Testis (tissue), 3 donors: ENCODE measurements around the gene ITGAD. TPM values are rescaled to one million over a fixed set of nuclear protein-coding genes. Genes with fewer than 3 reads are reported as not detected.
A peak's percentile ranks its signal among the peaks of the same experiment; 100 is the strongest.

Experiments
- DNase-seq: peaks from one replicate; pipeline ENCODE4 v3.0.0-alpha.2; 2019
- H3K27ac ChIP-seq, 2 donors: fragments of 200-600 bp; sonication (generic); one replicate each; pipeline ENCODE4 v1.5.1; 2019
- H3K27me3 ChIP-seq: fragments of 200-600 bp; sonication (generic); one replicate; pipeline ENCODE4 v1.5.1; 2019
- H3K36me3 ChIP-seq: fragments of 200-600 bp; sonication (generic); one replicate; pipeline ENCODE4 v1.5.1; 2017; ENCODE audit warnings: low read depth; ENCODE audit errors: missing control alignments
- H3K4me1 ChIP-seq: fragments of 200-600 bp; sonication (generic); one replicate; pipeline ENCODE4 v1.5.1; 2019
- H3K4me3 ChIP-seq, 2 donors: fragments of 200-600 bp; sonication (generic); one replicate each; pipeline ENCODE4 v1.5.1; 2017 to 2019
- H3K9me3 ChIP-seq: fragments of 200-600 bp; sonication (generic); one replicate; pipeline ENCODE4 v1.5.1; 2017
- POLR2A ChIP-seq: fragments of 450-650 bp; IDR thresholded peaks from one replicate; pipeline ENCODE4 v1.6.1; 2017; ENCODE audit warnings: antibody characterized with exemption, mild to moderate bottlenecking, moderate library complexity
- whole genome bisulfite sequencing, 2 donors: methylation state at CpG; one replicate each; pipeline ENCODE4 v1.1.5; 2018; 5-methylcytosine and 5-hydroxymethylcytosine counted together
- intact Hi-C: fragments of 100-400 bp; cut with DNase I; formaldehyde crosslinking; loops from one replicate; pipeline ENCODE4 v1.15.1; 2023; ENCODE audit warnings: low total_unique reads
- polyA plus RNA-seq: library from polyadenylated mRNA; stranded (reverse); fragments of 350-450 nt; fragmentation: Illumina TruSeq; extraction: RNeasy Lipid Tissue Mini Kit (QIAGEN cat#74804); gene quantifications from one replicate; pipeline ENCODE4 v1.2.3, GENCODE V29; 2014; ENCODE audit warnings: low read depth, low replicate concordance; ENCODE audit not compliant: insufficient read depth
- total RNA-seq, 2 donors: library from RNA; depleted of rRNA; stranded (reverse); fragments of >200 nt; gene quantifications; one replicate each; pipeline ENCODE4 v1.2.3, GENCODE V29; 2016
- TF ChIP-seq, protein P1 (sequence below), 3 experiments: fragments of 450-650 bp in 2 of 3; fragments of 200-600 bp in 1 of 3; sonication (generic) in 1 of 3; IDR thresholded peaks; one replicate each; pipeline ENCODE4 v1.5.1; 2016 to 2019; ENCODE audit warnings: antibody characterized with exemption in 3 of 3, mild to moderate bottlenecking in 2 of 3, moderate library complexity in 1 of 3

Gene ITGAD
- total and polyA plus RNA-seq, 3 donors from 2014 or later = 0.19 TPM; not detected in 2

DNA sequence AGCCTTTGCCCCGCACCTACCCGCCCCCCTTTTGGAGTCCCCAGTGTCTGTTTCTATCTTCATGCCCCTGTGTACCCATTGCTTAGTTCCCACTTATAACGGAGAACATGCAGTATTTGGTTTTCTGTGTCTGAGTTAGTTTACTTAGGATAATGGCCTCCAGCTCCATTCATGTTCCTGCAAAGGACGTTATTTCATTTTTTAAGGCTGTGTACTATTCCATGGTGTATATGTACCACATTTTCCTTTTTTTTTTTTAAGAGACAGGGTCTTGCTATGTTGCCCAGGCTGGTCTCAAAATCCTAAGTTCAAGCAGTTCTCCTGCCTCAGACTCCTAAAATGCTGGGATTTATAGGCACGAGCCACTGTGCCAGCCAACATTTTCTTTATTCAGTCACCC is 74.7 kb downstream of the ITGAD start:
- TF ChIP-seq POLR2A = no peak
- TF ChIP-seq, protein P1, sequence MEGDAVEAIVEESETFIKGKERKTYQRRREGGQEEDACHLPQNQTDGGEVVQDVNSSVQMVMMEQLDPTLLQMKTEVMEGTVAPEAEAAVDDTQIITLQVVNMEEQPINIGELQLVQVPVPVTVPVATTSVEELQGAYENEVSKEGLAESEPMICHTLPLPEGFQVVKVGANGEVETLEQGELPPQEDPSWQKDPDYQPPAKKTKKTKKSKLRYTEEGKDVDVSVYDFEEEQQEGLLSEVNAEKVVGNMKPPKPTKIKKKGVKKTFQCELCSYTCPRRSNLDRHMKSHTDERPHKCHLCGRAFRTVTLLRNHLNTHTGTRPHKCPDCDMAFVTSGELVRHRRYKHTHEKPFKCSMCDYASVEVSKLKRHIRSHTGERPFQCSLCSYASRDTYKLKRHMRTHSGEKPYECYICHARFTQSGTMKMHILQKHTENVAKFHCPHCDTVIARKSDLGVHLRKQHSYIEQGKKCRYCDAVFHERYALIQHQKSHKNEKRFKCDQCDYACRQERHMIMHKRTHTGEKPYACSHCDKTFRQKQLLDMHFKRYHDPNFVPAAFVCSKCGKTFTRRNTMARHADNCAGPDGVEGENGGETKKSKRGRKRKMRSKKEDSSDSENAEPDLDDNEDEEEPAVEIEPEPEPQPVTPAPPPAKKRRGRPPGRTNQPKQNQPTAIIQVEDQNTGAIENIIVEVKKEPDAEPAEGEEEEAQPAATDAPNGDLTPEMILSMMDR (IDR thresholded peaks at IDR 0.05) = no peak
- no peak for DNase-seq
- H3K27me3 ChIP-seq = no peaks in the 10 kb centered on the region
- no peaks in the 10 kb centered on the region for H3K36me3 ChIP-seq
- H3K9me3 ChIP-seq = no peaks in the 10 kb centered on the region
- intact Hi-C loops = no loop called here
- H3K4me1 ChIP-seq = peaks cover 10% of the 10 kb centered on the region
- no peak overlapping the region for H3K27ac ChIP-seq
- H3K4me3 ChIP-seq = no peak overlapping the region
- 89 to 97% methylated on average over 5 of the region's 5 CpGs for WGBS, 2 donors

GRCh38 chr16:31470615-31471014 is 77.5 kb downstream of the ITGAD start:
- Histone ChIP-seq H3K27ac (peak overlapping the region in 1 of 2 donors; percentile 95), H3K9me3 (no peaks in the 10 kb centered on the region), H3K36me3 (no peaks in the 10 kb centered on the region), H3K4me3 (no peak overlapping the region), H3K4me1 (peaks cover 21% of the 10 kb centered on the region), H3K27me3 (no peaks in the 10 kb centered on the region)
- no peak for TF ChIP-seq POLR2A
- DNase-seq = no peak
- intact Hi-C loops = no loop called here
- 76 to 81% methylated on average over 3 of the region's 3 CpGs for WGBS, 2 donors

DNA sequence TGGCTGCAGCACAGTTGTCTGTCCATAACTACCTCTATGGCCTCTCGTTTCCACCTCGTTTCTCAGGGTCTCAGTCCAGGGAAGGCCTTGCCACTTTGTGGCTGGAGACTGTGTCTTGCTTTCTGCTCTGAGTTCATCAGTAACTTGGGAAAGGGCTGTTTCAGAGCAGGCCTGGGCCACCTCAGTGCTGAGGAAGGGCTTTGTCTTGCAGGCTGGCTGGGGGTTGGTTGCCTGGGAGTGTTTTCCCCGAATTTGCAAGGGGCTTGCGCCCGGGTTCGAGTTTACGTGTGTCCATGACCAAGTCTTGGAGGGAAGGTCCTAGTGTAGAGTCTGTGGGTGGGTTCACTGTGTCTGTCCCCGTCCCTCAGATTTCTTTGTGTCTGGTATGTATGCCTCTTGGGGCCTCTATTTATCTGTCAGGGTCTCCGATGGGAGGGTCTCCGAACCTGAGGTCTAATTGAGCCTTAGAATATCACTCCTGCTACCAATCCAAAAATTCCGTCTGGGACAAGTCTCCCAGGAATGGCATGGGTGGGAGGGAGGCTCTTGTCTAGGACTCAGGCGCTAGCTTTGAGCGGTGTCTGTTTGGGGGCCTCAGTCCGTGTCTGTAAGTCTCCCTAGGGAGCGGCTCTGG is 78.2 kb downstream of the ITGAD start:
- Histone ChIP-seq H3K27ac (peak overlapping the region; percentile 90 to 95), H3K36me3 (no peaks in the 10 kb centered on the region), H3K4me3 (peak overlapping the region; percentile 60 to 77), H3K27me3 (no peaks in the 10 kb centered on the region), H3K4me1 (peaks cover 21% of the 10 kb centered on the region), H3K9me3 (no peaks in the 10 kb centered on the region)
- intact Hi-C loops = no loop called here
- WGBS, 2 donors = 22 to 28% methylated on average over 11 to 15 of the region's 15 CpGs
- TF ChIP-seq, protein P1 (IDR thresholded peaks at IDR 0.05) = no peak
- TF ChIP-seq POLR2A = no peak
- no peak for DNase-seq

DNA sequence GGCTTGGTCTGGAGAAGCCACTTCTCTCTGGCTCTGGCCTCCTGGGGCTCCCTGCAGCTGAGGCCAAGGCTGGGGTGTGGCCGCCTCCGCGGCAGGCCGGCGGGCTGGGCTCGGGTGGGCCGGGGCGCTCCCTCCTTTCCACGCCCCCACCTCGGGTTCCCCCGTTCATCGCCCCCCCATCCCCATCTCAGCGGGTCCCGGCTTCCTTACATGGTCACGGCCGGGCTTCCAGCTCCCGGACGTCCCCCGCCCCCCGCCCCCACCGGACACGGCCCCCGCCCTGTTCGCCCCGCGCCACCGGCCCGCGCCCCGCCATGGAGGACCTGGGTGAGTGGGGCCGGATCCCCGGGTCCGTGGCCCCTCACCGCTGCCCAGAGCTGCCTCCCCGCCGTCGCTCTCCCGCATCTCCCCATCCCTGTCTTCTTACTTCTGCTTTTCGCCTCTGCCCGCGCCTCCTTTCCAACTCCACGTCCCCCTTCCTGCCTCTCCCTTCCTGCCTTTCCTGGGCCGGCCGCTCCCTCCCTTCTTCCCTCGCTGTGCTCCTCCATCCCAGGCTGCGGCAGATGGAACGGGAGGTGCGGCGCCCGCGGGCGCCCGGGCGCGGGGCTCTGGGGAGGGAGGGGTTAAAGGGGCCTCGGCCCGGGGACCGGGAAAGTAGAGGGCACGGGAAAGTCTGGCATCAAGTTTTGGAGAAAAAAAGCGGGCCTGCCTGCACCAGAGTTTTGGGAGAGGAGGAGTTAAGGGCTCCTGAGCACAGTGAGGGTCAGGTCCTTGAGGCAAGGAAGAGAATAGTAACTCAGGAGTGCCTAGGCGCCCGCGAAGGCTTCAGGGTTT is 79.0 kb downstream of the ITGAD start, which contains the start of gene TGFB1I1:
TGFB1I1 (plus strand) TSS at position 278 of the 834 bp plus-strand sequence; CDS start at position 315, 37 bp downstream.
- H3K4me3 ChIP-seq = peak within 1 kb of the TSS; percentile 60 to 77
- no peaks in the 10 kb centered on the region for H3K27me3 ChIP-seq
- H3K9me3 ChIP-seq = no peaks in the 10 kb centered on the region
- DNase-seq = peak; percentile 49
- H3K27ac ChIP-seq = peak within 1 kb of the TSS; percentile 90 to 95
- TF ChIP-seq POLR2A = no peak
- TF ChIP-seq, protein P1 (IDR thresholded peaks at IDR 0.05) = no peak
- 0 to 1% methylated on average over 34 to 56 of the region's 63 CpGs for WGBS, 2 donors
- H3K4me1 ChIP-seq = peaks cover 21% of the 10 kb centered on the region
- intact Hi-C loops = no loop called here
- no peaks in the 10 kb centered on the region for H3K36me3 ChIP-seq

- Histone ChIP-seq H3K4me1 (peaks cover 25% of the 10 kb centered on the region), H3K27me3 (no peaks in the 10 kb centered on the region), H3K36me3 (no peaks in the 10 kb centered on the region), H3K9me3 (no peaks in the 10 kb centered on the region), H3K4me3 (peak overlapping the region; percentile 60 to 77), H3K27ac (peak overlapping the region; percentile 90 to 95)
- no peak for TF ChIP-seq POLR2A
- TF ChIP-seq, protein P1 (IDR thresholded peaks at IDR 0.05) = peak; percentile 48 to 62 (median 59)
- WGBS, 2 donors = 9 to 20% methylated on average over 20 of the region's 20 CpGs
- intact Hi-C loops = no loop called here
- DNase-seq = peak; percentile 92
Measured at GRCh38 chr16:31472709-31473203, 79.6 kb downstream of the ITGAD start.
